ENCODE measurements around the gene PACS2.
"Not testable (repeated sequence)": the region's sequence is repeated elsewhere in the genome, so short reads cannot be mapped to it uniquely, and the experiment has no call there.

Gene PACS2

DNA sequence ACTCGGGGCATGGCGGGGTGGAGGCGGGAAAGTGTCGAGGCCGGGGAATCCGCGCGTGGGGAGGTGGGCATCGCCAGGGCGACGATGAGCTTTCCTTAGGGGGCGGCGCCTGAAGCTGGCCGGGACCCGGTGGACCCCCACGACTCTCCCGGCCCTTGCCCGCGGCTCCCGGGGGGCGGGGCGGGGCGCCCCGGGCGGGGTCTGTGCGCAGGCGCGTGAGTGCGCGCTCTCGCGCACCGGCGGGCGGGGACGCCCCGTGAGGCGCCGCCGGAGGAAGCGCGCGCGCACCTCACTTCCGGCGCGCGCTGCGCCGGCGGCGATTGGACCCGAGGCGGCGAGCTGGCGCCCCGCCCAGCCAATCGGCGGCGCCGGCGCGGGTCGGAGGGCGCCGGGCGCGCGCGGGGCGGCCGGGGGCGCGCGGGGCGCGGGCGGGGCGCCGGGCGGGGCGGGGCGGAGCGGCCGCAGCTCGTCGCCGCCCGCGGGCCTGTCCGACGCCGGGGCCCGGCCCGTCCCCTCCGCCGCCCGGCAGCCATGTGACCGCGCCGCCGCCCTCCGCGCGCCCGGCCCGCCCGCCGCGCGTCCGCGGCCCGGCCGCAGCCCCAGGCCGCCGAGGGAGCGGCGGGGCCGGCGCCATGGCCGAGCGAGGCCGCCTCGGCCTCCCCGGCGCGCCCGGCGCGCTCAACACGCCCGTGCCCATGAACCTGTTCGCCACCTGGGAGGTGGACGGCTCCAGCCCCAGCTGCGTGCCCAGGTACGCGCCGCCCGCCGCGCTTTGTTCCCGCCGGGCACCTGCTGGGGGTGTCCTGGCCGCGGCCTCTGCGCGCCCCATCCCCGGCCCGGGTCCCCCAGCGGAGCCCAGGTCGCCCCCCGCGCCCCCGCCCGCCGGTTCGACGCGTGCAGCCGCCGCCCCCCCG lies at the start of gene PACS2:
PACS2 (plus strand) TSS at position 462 of the 914 bp plus-strand sequence; CDS start at position 633, 171 bp downstream.
- DNase-seq (ENCODE audit: low read depth in 2 of 2), result peak in 1 of 2 donors; percentile 65

DNA sequence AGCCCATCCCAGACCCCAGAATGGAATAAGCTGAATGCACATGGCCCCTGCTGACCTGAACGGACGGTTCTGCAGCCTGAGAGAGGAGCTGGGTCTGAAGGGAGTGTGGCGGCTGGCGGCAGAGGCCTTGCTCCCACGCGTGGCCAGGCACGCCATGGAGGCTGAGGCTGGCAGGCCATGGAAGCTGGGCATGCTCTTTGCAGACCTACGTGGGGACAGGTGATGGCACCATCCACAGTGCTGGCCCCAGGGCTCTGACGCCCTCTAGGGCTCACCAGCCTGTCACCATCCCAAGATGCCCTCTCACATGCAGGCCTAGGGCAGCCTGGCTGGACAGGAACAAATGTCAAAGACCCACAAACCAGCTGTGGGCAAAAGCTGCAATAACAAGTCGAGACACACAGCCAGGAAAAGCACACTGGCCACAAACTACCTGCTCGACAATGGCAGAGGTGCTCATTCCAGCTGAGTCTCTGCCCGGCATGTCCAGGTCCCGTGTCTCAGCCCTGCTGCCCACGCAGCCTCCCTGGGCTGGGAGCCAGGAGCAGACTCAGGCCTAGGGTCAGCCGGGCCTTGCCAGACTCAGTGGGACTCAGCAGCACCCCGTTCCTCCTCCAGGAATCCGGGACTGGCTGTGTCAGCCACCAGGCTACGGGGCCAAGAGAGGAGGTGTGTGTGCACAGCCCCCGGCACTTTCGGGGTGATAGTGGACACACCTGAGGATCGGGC lies 46.6 kb upstream of the PACS2 start:
- DNase-seq (ENCODE audit: low read depth in 2 of 2), result no peak

DNA sequence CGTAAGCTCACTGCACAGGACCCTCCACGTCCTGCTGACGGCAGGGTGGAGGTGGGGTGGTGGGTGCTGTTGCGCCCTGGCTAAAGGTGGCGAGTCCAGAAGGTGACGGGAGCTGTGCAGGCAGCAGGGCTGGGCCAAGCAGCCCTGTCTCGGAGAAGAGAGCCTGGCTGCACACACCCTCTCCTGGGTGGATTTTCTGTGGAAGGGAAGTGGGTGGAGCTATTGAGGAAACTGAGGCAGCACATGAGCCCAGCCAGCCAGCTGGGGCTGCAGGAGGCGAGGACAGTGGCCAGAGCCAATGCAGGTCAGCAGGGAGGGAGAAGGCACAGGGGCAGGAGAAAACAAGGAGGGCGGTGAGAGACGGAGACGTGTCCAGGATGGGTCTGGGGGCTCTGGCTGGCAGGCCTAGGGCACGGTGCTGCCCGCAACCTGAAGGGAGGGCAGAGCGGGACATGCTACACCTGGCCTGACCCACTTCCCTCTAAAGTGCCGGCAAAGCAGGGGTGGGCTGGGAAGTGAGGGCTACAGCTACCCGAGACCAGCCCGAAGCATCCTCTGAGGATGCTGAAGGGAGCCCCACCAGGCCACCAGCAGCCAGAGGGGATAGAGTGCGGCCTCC lies 45.7 kb upstream of the PACS2 start:
- no peak for DNase-seq (ENCODE audit: low read depth in 2 of 2)

DNA sequence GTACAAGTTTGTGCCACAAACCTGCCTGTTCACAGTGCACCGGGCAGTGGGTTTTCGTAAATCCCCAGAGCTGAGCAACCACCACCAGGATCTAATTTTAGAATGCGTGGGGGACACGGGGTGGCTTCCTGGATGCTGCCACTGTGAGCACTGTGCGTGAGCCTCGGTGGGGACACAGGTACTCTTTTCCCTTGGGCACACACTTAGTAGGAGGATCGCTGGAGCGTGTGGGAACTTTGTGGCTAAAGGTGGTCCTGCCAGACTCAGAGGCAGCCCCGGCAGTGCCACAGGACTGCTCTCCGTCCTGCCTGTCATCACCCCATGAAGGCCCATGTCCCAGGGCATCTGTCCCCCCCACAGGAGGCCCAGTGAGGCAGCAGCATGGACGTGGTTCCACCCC lies 45.1 kb upstream of the PACS2 start:
- no peak for DNase-seq (ENCODE audit: low read depth in 2 of 2)

- no peak for DNase-seq (ENCODE audit: low read depth in 2 of 2)
These were observed 43.2 kb upstream of the PACS2 start for GRCh38 chr14:105271224-105271890.

- DNase-seq (ENCODE audit: low read depth in 2 of 2), result no peak
These were observed 41.9 kb upstream of the PACS2 start for GRCh38 chr14:105272623-105273022.

DNA sequence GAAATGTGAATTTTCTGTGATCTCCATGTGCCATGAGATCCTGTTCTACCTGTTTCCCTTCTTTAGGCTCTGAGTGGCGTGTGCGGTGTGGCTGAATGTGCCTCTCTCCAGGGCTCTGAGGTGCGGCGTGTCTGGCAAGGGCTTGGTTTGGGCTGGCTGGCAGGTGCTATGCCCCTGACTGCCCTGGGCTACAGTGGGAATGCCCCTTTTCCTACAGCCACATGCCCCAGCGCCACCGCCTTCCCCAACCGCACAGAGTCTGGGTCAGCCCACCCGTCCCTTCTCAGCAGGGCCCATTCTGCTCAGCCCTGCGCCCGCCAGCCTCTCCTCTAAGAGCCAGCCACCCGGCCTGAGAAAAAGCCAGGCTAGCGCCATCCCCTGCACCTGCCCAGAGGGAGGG lies 41.5 kb upstream of the PACS2 start:
- no peak for DNase-seq (ENCODE audit: low read depth in 2 of 2)

GRCh38 chr14:105274637-105275036 lies 39.9 kb upstream of the PACS2 start:
- DNase-seq (ENCODE audit: low read depth in 2 of 2), result no peak

- no peak for DNase-seq (ENCODE audit: low read depth in 2 of 2)
These were observed 39.1 kb upstream of the PACS2 start for GRCh38 chr14:105275267-105275946.

DNA sequence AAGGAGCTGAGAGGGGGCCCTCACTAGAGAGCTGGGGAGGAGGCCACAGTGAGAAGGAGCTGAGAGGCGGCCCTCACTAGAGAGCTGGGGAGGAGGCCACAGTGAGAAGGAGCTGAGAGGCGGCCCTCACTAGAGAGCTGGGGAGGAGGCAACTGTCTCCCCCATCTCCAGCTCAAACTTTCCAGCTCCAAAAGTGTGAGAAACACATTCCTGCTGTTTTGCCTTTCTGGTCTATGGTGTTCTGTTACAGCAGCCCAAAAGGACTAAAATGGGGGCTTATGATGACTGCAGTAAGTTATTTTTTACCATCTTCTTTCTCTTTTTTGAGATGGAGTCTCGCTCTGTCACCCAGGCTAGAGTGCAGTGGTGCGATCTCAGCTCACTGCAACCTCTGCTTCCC lies 37.1 kb upstream of the PACS2 start:
- not testable (repeated sequence) for DNase-seq (ENCODE audit: low read depth in 2 of 2)

- DNase-seq (ENCODE audit: low read depth in 2 of 2), result no peak
These were observed 34.7 kb upstream of the PACS2 start for GRCh38 chr14:105279642-105280361.

DNA sequence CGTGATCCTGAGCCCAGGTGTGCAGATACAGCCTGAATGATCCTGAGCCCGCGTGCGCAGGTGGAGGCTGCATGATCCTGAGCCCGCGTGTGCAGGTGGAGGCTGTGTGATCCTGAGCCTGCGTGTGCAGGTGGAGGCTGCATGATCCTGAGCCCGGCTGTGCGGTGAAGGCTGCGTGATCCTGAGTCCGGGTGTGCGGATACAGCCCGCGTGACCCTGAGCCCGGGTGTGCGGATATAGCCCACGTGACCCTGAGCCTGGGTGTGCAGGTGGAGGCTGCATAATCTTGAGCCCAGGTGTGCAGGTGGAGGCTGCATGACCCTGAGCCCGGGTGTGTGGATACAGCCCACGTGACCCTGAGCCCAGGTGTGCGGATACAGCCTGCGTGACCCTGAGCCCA lies 34.0 kb upstream of the PACS2 start:
- DNase-seq (ENCODE audit: low read depth in 2 of 2), result no peak

- no peak for DNase-seq (ENCODE audit: low read depth in 2 of 2)
These were observed 33.0 kb upstream of the PACS2 start for GRCh38 chr14:105281371-105282097.

DNA sequence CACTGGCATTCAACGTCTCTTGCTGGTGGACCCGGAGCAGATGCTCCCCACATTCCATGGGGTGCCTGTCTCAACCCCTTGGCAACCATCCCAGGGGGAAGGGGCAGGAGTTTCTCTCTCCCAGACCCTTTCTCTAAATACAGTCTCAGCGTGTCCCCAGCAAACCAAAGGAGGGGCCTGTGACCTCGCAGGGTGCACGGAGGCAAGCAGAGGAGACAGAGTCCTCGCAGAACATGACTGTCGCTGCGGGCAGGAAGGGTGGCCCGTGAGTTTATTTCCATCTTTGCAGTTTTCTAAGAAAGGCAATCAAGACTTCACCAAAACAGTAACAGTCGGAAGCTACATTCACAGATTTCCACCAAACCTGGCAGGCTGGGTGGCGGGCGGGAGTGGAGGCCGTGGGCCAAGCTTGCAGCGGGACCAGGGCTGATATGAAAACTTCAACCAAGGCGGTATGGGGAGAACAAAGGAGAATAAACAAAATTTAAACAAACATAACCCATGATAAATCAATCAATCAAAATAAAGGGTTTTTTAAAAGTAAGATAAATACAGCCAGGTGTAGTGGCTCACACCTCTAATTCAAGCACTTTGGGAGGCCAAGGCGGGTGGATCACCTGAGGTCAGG lies 32.3 kb upstream of the PACS2 start:
- DNase-seq (ENCODE audit: low read depth in 2 of 2), result no peak

DNA sequence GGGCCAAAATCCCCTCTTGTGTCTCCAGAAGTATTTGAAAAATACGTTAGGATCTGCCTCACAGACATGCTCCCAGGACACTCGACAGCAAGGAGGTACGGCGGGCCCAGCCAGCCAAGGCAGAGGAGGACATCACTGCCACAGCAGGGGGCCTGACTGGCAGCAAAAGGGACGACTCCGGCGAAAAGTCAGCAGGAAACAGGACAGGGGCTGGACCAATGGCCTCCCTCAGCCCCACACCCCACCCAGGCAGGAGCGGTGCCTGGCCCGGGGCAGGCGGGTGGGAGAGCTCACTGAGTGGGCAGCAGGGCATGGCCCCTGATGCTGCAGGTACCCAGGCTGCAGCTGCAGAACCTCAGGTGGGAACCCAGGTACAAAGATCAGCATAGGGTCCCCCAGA lies 31.5 kb upstream of the PACS2 start:
- DNase-seq (ENCODE audit: low read depth in 2 of 2), result no peak

GRCh38 chr14:105283899-105284298 lies 30.6 kb upstream of the PACS2 start:
- no peak for DNase-seq (ENCODE audit: low read depth in 2 of 2)

DNA sequence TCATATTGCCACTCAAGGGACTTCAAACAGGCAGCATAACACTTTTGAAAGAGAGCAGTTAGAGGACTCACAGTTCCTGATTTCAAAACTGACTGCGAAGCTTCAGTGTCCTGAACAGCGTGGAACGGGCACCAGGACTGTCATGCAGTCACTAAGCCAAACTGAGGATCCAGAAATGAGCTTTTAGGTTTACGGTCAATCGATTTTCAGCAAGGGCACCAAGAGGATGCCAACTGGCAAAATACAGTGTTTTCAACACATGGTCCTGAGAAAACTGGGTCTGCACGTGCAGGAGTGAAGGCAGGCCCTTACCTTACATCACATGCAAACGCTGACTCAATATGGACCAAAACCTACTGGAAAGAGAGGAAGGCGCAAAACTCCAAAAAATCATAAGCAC lies 29.4 kb upstream of the PACS2 start:
- no peak for DNase-seq (ENCODE audit: low read depth in 2 of 2)

- no peak for DNase-seq (ENCODE audit: low read depth in 2 of 2)
These were observed 27.8 kb upstream of the PACS2 start for GRCh38 chr14:105286759-105287144.

GRCh38 chr14:105287249-105288102 lies 27.1 kb upstream of the PACS2 start:
- DNase-seq (ENCODE audit: low read depth in 2 of 2), result no peak

Data from stimulated activated CD4-positive, alpha-beta T cell treated with anti-CD3 and anti-CD28 coated beads, Interleukin-15, amount 100 ng/mL, for 48 hours (primary cell).